Activated T-helper 1 cell treated with anti-CD3 and anti-CD28 coated beads, Interleukin-12 subunit alpha, Interleukin-12 subunit beta, Interleukin-2, Interleukin-4 antibody, amounts not matched to agents 30 ng/mL and 10 ng/mL and 1 ng/mL, durations not matched to agents 14 hours and 24 hours and 36 hours (primary cell): ENCODE measurements around the gene GPR3. TPM values are rescaled to one million over a fixed set of nuclear protein-coding genes. Genes with fewer than 3 reads are reported as not detected.

ENCODE experiments used
- DNase-seq: peaks from one replicate; pipeline ENCODE4 v3.0.0; 2021; ENCODE audit warnings: low spot score
- H3K27ac Mint-ChIP-seq: one replicate; pipeline ENCODE4 v1.8.0; 2021; ENCODE audit warnings: mild to moderate bottlenecking, mixed read lengths
- H3K27me3 Mint-ChIP-seq: one replicate; pipeline ENCODE4 v1.8.0; 2022; ENCODE audit warnings: mild to moderate bottlenecking, moderate library complexity, mixed read lengths; ENCODE audit not compliant: insufficient read depth
- H3K36me3 Mint-ChIP-seq: one replicate; pipeline ENCODE4 v1.8.0; 2021; ENCODE audit warnings: low read depth, mixed read lengths
- H3K4me1 Mint-ChIP-seq: one replicate; pipeline ENCODE4 v1.8.0; 2021; ENCODE audit warnings: low read depth, mixed read lengths
- H3K4me3 Mint-ChIP-seq: one replicate; pipeline ENCODE4 v1.8.0; 2021; ENCODE audit warnings: mild to moderate bottlenecking, moderate library complexity, mixed read lengths
- H3K9me3 Mint-ChIP-seq: one replicate; pipeline ENCODE4 v1.8.0; 2021; ENCODE audit warnings: mixed read lengths
- intact Hi-C: fragments of 100-400 bp; cut with micrococcal nuclease; formaldehyde crosslinking; loops from one replicate; pipeline ENCODE4 v1.15.1; 2024
- total RNA-seq: library from RNA; stranded (reverse); gene quantifications from 2 replicates; pipeline ENCODE4 v1.2.3, GENCODE V29; 2022

Gene GPR3
- total RNA-seq, 1 donor from 2014 or later: 4.0 TPM

- intact Hi-C loops: loop anchor here (2.0 kb wide), 1 partner anchor 409 kb away; the partner anchor contains the start of gene STX12
- Mint-ChIP-seq H3K9me3 (no peaks in the 10 kb centered on the region), H3K27ac (peak overlapping the region; percentile 14), H3K27me3 (no peaks in the 10 kb centered on the region), H3K36me3 (no peaks in the 10 kb centered on the region), H3K4me3 (peak overlapping the region; percentile 37), H3K4me1 (peaks cover 39% of the 10 kb centered on the region)
- DNase-seq: no peak
Measured at GRCh38 chr1:27363766-27364695, 28.4 kb upstream of the GPR3 start.

DNA sequence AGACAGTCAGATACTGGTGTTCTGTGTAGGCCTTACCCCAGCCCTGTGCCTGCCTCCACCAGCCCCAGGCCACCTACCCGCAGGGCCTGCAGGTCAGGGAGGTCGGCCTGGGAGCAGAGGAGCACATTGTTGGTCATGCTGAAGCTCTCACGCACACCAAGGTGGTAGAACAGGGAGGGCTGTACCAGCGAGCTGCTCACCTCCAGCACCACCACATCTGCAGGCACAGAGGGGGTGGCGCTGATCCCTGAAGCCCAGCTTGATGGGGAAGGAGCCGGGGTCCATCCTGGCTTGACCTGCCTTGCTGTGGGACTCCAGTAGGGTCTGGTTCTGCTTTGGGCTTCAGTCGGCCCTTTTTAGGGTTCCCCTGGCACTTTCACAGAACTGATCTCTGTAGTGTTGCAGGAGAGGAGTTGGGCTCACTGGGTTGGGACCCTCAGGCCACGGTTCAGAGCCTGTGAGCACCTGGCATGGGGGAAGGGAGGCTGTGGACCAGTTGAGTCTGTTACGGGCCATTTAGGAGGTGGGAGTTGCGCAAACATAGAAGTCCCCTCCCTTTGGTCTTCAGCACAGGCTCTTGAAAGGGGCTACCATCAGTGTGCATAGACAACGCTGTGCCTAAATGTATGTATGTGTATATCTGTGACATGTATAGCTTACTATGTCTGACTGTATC, 27.6 kb upstream of the GPR3 start:
- Mint-ChIP-seq H3K36me3 (no peaks in the 10 kb centered on the region), H3K4me3 (peak overlapping the region; percentile 90), H3K9me3 (no peaks in the 10 kb centered on the region), H3K4me1 (peaks cover 39% of the 10 kb centered on the region), H3K27me3 (no peaks in the 10 kb centered on the region), H3K27ac (peak overlapping the region; percentile 86)
- no peak for DNase-seq
- intact Hi-C loops: loop anchor here (1.0 to 2.0 kb wide), 5 partner anchors 8 to 408 kb away; partner anchors contain the start of genes CD164L2, GPR3, STX12 and TMEM222

- no peaks in the 10 kb centered on the region for H3K9me3 Mint-ChIP-seq
- H3K27me3 Mint-ChIP-seq: no peaks in the 10 kb centered on the region
- H3K4me3 Mint-ChIP-seq: peak overlapping the region; percentile 90
- intact Hi-C loops: loop anchor here (1.0 to 2.0 kb wide), 6 partner anchors 8 to 444 kb away; partner anchors contain the start of genes CD164L2, GPR3, NUDC and STX12
- H3K4me1 Mint-ChIP-seq: peaks cover 38% of the 10 kb centered on the region
- peak; percentile 60 for DNase-seq
- peak overlapping the region; percentile 86 for H3K27ac Mint-ChIP-seq
- H3K36me3 Mint-ChIP-seq: no peaks in the 10 kb centered on the region
Measured at GRCh38 chr1:27365372-27366112, 26.9 kb upstream of the GPR3 start.

GRCh38 chr1:27366113-27366410, 26.4 kb upstream of the GPR3 start:
- Mint-ChIP-seq H3K27me3 (no peaks in the 10 kb centered on the region), H3K27ac (peak overlapping the region; percentile 86), H3K36me3 (no peaks in the 10 kb centered on the region), H3K4me1 (peaks cover 38% of the 10 kb centered on the region), H3K9me3 (no peaks in the 10 kb centered on the region), H3K4me3 (peak overlapping the region; percentile 90)
- intact Hi-C loops: loop anchor here (1.0 kb wide), 1 partner anchor 445 kb away; the partner anchor contains the start of gene NUDC
- DNase-seq: peak; percentile 77

DNA sequence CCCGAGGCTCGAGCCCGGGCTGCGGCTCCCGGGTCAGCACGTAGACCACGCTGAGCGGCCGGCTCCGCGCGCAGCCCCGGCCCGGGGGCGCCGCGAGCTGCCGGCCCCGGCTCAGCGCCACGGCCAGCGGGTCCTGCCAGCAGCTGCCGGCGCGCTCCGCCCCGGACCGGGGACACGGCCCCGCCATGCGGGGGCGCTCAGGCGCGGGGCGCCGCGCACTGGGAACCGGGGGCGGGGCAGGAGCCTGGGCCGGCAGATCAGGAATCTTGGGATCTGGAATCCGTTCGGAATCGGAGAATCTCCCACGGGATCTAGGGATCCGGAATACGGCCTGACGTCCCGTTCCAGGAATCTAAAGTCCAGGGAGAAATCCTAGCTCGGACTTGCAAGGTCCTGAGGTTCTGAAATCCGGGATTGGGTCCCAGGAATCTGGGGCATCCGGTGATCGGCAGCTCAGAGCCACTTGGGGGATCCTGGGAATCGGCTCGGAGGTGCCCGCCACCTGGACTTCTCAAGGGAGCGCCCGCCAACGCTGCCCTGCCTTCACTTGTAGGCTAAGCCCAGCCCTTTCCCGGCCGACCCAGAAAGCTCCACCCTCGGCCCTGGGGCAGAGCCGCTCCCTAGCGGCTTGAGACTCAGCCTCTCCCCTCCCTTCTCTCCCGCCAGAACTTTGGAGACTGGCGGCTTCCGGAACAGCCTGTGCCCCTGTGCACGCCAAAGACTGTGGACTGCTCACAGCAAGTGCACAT, 25.8 kb upstream of the GPR3 start, which contains the start of gene MAP3K6:
Gene MAP3K6, minus strand, starts transcription at position 551 of the 749 bp plus-strand sequence. Its CDS starts 364 bp downstream, at position 187.
- H3K4me3 Mint-ChIP-seq: peak within 1 kb of the TSS; percentile 90
- H3K27ac Mint-ChIP-seq: peak within 1 kb of the TSS; percentile 86
- no peaks in the 10 kb centered on the region for H3K9me3 Mint-ChIP-seq
- H3K4me1 Mint-ChIP-seq: peaks cover 38% of the 10 kb centered on the region
- H3K36me3 Mint-ChIP-seq: no peaks in the 10 kb centered on the region
- peak; percentile 46 for DNase-seq
- intact Hi-C loops: loop anchor here (1.0 kb wide), 1 partner anchor 445 kb away; the partner anchor contains the start of gene NUDC
- no peaks in the 10 kb centered on the region for H3K27me3 Mint-ChIP-seq

DNA sequence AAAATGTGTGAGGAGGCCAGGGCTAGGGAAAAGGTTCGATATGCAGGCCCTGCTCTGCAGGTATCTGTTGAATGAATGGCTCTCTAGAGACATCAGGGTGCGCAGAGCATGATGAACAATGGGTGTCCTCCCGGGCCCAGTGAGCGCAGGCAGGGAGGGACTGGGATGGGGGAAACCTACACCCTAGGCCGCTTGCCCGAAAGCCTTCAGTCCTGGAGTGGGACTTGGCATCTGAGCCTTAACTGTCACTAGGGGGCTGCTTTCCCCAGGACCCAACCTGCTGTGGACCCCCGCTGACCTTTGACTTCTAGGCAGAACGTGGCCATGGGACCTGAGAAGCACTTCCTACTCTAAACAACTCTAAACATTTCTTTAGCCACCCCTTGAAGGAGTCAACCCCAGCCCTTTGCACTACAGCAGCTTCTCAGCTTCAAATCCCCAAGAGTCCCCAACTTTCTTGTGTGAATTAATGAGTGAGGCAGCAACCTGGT, 25.2 kb upstream of the GPR3 start:
- Mint-ChIP-seq H3K4me1 (peaks cover 38% of the 10 kb centered on the region), H3K9me3 (no peaks in the 10 kb centered on the region), H3K27me3 (no peaks in the 10 kb centered on the region), H3K36me3 (no peaks in the 10 kb centered on the region), H3K4me3 (peak overlapping the region; percentile 80), H3K27ac (peak overlapping the region; percentile 65)
- no peak for DNase-seq
- intact Hi-C loops: no loop called here

DNA sequence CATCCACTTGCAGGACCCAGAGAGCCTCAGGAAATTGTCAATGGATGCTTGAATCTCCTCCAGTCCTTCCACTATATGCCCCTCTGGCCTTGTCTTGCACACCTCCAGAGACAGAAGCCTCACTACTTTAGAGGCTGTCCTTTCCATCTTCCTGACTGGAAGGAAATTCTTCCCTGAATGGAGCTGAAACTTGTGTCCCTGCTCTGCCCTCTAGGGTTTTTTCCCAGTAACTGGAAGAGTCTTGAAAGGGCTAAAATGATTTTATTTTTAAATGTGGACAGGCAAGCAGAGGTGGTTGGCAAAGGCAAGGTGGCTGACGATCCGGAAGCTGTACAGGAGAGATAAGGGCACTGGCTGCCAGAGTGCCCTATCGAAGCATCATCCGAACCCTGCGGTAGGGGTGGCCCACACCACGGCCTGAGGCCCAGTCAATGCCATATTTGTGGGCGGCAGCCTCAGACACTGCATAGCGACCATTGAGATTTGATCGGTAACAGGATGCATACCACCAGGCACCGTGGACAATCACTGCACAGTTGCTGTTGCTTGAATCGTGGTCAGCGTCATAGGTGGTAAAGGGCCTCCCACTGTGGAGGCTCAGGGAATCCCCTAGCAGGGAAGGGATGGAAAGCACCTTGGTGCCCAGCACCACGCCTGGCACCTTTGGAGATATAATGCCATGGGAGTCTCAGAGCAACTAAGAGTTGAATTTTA, 23.4 kb upstream of the GPR3 start:
- Mint-ChIP-seq H3K4me1 (peaks cover 38% of the 10 kb centered on the region), H3K27me3 (no peaks in the 10 kb centered on the region), H3K27ac (peak overlapping the region; percentile 56), H3K9me3 (no peaks in the 10 kb centered on the region), H3K4me3 (no peak overlapping the region), H3K36me3 (no peaks in the 10 kb centered on the region)
- intact Hi-C loops: no loop called here
- no peak for DNase-seq

DNA sequence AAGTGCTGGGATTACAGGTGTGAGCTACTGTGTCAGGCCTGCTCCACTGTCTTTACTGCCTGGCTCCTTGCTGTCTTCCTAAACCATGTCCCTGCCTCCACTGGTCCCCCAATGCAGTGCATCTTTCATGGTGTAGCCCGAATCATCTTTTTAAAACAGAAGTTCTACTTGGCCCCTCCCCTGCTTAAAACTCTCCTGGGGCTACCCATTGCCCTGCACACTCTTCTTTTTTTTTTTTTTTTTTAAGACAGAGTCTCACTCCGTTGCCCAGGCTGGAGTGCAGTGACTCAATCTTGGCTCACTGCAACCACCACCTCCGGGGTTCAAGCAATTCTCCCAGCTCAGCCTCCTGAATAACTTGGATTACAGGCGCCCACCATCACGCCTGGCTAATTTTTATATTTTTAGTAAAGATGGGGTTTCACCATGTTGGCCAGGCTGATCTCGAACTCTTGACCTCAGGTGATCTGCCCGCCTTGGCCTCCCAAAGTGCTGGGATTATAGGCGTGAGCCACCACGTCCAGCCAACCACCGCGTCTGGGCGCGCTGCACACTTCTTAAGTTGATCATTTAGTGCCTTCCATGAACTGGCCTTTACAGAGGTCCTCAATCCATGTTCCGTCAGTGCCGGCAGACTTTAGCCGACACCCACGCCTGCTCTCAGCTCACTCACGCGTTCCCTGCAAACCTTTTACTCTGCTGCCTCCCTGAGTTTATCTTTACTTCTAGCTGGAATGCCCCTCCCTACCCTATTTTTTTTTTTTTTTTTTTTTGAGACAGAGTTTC, 20.2 kb upstream of the GPR3 start:
- no peaks in the 10 kb centered on the region for H3K36me3 Mint-ChIP-seq
- H3K27ac Mint-ChIP-seq: no peak overlapping the region
- no peak for DNase-seq
- no peaks in the 10 kb centered on the region for H3K9me3 Mint-ChIP-seq
- peaks cover 22% of the 10 kb centered on the region for H3K4me1 Mint-ChIP-seq
- intact Hi-C loops: no loop called here
- no peaks in the 10 kb centered on the region for H3K27me3 Mint-ChIP-seq
- no peak overlapping the region for H3K4me3 Mint-ChIP-seq

GRCh38 chr1:27372808-27373690, 19.4 kb upstream of the GPR3 start:
- peaks cover 16% of the 10 kb centered on the region for H3K4me1 Mint-ChIP-seq
- H3K27ac Mint-ChIP-seq: no peak overlapping the region
- no peak overlapping the region for H3K4me3 Mint-ChIP-seq
- DNase-seq: no peak
- H3K27me3 Mint-ChIP-seq: no peaks in the 10 kb centered on the region
- no peaks in the 10 kb centered on the region for H3K36me3 Mint-ChIP-seq
- intact Hi-C loops: no loop called here
- no peaks in the 10 kb centered on the region for H3K9me3 Mint-ChIP-seq

GRCh38 chr1:27374362-27375086, 17.9 kb upstream of the GPR3 start, which contains the start of gene FCN3:
Gene FCN3 (minus strand): TSS chr1:27374824. CDS start chr1:27374818, 6 bp downstream.
- H3K4me3 Mint-ChIP-seq: no peak within 1 kb of the TSS
- H3K9me3 Mint-ChIP-seq: no peaks in the 10 kb centered on the region
- H3K27me3 Mint-ChIP-seq: no peaks in the 10 kb centered on the region
- H3K36me3 Mint-ChIP-seq: no peaks in the 10 kb centered on the region
- peaks cover 8% of the 10 kb centered on the region for H3K4me1 Mint-ChIP-seq
- intact Hi-C loops: no loop called here
- no peak within 1 kb of the TSS for H3K27ac Mint-ChIP-seq
- no peak for DNase-seq
